ENCODE results near the gene RHOB. TPM values are rescaled to one million over a fixed set of nuclear protein-coding genes. Genes with fewer than 3 reads are reported as not detected.

RHOB gene
- total RNA-seq, 1 donor from 2014 or later, result 1,771 TPM

DNA sequence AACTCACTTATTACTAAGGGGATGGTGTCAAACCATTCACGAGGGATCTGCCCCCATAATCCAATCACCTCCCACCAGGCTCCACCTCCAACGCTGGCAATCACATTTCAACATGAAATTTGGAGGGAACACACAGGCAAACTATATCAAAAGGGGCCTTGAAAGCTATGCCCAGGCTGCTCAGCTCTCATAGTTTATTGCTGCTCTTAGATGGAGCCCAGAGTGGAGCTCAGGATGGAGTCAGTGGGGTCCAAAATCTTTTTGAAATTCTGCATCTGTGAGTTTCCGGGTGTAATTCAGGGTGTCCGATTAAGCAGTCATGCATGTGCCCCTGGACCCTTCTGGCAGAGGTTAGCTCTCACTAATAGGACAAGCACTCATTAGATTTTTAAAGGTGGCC, 24.3 kb downstream of the RHOB start:
- Histone ChIP-seq H3K9me3 (no peaks in the 10 kb centered on the region), H3K27ac (no peak overlapping the region), H3K4me3 (no peak overlapping the region), H3K27me3 (no peaks in the 10 kb centered on the region), H3K4me1 (peaks cover 31% of the 10 kb centered on the region), H3K36me3 (no peaks in the 10 kb centered on the region)
- intact Hi-C loops (cut with DNase I), result no loop called here
- peak in 1 of 2 donors; percentile 62 for DNase-seq (ENCODE audit: extremely low spot score in 2 of 2)
- TF ChIP-seq, protein P1, sequence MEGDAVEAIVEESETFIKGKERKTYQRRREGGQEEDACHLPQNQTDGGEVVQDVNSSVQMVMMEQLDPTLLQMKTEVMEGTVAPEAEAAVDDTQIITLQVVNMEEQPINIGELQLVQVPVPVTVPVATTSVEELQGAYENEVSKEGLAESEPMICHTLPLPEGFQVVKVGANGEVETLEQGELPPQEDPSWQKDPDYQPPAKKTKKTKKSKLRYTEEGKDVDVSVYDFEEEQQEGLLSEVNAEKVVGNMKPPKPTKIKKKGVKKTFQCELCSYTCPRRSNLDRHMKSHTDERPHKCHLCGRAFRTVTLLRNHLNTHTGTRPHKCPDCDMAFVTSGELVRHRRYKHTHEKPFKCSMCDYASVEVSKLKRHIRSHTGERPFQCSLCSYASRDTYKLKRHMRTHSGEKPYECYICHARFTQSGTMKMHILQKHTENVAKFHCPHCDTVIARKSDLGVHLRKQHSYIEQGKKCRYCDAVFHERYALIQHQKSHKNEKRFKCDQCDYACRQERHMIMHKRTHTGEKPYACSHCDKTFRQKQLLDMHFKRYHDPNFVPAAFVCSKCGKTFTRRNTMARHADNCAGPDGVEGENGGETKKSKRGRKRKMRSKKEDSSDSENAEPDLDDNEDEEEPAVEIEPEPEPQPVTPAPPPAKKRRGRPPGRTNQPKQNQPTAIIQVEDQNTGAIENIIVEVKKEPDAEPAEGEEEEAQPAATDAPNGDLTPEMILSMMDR (IDR thresholded peaks at IDR 0.05), result no peak
- TF ChIP-seq POLR2AphosphoS5 (IDR thresholded peaks at IDR 0.05; ENCODE audit: insufficient read depth in 1 of 2, low read depth in 1 of 2) (no peak), POLR2A (IDR thresholded peaks at IDR 0.05) (no peak)

DNA sequence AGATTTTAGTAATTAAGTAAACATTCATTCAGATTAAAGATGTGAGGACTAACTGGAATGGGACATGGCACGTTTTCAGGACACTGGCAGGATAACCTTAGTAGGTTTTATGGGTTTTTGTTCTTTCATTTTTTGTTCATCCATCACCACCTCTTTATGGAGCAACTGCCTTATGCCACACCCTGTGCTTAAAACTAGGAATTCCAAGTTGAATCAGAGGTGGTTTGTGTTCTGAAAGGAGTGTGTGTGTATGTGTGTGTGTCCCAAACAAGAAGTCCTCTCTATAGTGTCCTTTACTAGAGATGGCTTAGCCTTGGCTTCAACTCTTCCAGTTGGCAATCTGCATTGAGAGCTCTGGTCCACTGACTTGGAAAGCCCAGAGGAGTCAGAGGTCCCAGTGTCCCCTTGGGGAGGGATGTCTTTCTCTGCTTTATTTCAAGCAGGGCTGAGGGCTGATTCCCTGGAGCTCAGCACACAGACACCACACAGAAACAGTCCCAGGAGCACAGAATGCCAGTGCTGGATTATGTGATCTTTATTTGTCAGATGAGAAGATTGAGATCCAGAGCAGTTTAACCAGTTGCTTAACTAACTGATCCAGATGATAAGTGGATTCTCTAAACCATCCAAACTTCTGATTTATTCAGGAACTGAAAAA, 25.2 kb downstream of the RHOB start:
- Histone ChIP-seq H3K9me3 (no peaks in the 10 kb centered on the region), H3K4me1 (peaks cover 25% of the 10 kb centered on the region), H3K27ac (peak overlapping the region; percentile 35), H3K27me3 (no peaks in the 10 kb centered on the region), H3K4me3 (no peak overlapping the region), H3K36me3 (no peaks in the 10 kb centered on the region)
- no peak for TF ChIP-seq POLR2A (IDR thresholded peaks at IDR 0.05)
- TF ChIP-seq, protein P1 (IDR thresholded peaks at IDR 0.05), result no peak
- TF ChIP-seq POLR2AphosphoS5 (IDR thresholded peaks at IDR 0.05; ENCODE audit: insufficient read depth in 1 of 2, low read depth in 1 of 2), result peak in 1 of 2 donors; percentile 63
- intact Hi-C loops (cut with DNase I), result no loop called here
- no peak for DNase-seq (ENCODE audit: extremely low spot score in 2 of 2)

DNA sequence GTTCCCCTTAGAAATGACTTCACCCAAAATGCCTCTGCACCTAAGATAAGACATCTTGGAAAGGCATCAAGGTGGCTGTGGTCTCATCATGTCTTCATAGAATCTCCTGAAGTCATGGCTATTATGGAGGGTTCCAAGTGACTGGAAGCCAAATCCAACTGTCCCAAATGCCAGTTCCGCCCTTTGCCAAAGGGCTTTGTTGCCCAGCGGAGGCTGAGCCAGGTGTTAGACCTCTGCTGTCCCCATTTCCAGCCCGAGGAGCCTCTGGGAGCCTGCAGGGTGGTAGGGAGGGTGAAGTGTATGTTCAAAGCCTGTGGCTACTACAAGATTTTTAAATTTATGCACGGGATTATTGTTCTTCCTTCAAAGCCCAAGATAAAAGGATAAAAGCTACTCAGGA, 25.7 kb downstream of the RHOB start:
- Histone ChIP-seq H3K36me3 (no peaks in the 10 kb centered on the region), H3K27ac (peak overlapping the region; percentile 35), H3K9me3 (no peaks in the 10 kb centered on the region), H3K4me3 (no peak overlapping the region), H3K4me1 (peaks cover 20% of the 10 kb centered on the region), H3K27me3 (no peaks in the 10 kb centered on the region)
- intact Hi-C loops (cut with DNase I), result no loop called here
- TF ChIP-seq, protein P1 (IDR thresholded peaks at IDR 0.05), result no peak
- no peak for TF ChIP-seq POLR2A (IDR thresholded peaks at IDR 0.05)
- no peak for TF ChIP-seq POLR2AphosphoS5 (IDR thresholded peaks at IDR 0.05; ENCODE audit: insufficient read depth in 1 of 2, low read depth in 1 of 2)
- DNase-seq (ENCODE audit: extremely low spot score in 2 of 2), result no peak

DNA sequence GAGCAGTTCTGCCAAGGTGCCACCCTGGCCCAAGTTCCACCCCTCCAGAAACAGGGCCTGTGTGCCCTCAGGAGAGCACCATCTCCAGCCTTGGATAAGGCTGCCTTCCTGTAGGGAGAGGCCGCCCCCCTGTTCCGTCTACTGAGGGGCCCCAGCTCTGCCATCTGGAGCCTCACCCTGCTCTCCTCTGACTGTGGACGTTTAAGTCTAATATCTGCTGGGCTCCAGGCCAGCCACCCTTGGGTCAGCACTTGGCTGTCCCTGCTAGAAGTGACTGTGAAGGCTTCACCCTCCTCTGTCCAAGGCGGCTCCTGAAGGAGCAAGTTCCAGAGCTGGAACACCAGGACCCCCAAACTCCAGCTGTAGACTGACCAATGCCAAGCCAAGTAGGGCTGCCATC, 26.3 kb downstream of the RHOB start:
- H3K4me1 ChIP-seq, result peaks cover 15% of the 10 kb centered on the region

DNA sequence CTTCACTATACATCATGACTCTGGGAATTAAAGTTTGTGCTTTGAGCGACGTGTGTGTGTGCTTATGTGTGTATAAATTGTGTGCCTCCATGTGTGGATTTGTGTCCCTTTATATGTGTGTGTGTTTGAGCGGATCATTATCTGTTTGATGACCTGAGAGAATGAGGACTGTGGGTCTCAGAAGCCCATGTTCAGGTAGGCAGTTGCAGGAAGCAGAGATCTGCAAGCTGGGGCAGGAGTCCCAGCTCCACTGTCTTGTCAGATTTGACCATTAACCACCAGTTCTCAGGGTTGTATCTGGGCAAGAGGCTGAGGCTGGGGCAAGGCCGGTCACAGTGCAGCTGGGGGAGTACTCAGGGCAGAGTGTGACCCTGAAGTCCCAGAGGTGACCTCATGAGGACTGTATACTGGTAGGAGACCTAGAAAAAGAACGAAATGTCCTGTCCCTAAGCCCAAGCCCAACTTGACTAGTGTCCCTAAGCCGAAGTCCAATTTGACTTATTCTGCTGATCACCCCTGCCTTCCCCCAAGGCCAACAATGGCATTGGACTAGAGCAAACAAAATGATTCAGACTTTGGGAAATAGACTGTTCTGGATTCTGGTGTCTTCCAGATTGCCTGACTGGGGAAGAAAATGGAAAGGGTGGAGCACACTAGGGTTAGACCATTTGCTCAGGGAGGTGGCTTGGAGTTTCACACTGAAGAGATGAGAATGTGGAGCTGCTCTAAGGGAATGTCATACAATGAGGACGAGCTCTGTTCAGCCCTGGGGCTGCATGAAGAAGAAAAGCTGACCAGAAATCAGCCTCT, 28.1 kb downstream of the RHOB start:
- intact Hi-C loops (cut with DNase I), result no loop called here
- TF ChIP-seq, protein P1 (IDR thresholded peaks at IDR 0.05), result no peak
- TF ChIP-seq POLR2AphosphoS5 (IDR thresholded peaks at IDR 0.05; ENCODE audit: insufficient read depth in 1 of 2, low read depth in 1 of 2), result no peak
- TF ChIP-seq POLR2A (IDR thresholded peaks at IDR 0.05), result no peak
- Histone ChIP-seq H3K9me3 (no peaks in the 10 kb centered on the region), H3K27ac (no peak overlapping the region), H3K4me3 (no peak overlapping the region), H3K27me3 (no peaks in the 10 kb centered on the region), H3K4me1 (peaks cover 15% of the 10 kb centered on the region), H3K36me3 (no peaks in the 10 kb centered on the region)
- peak in 1 of 2 donors; percentile 77 for DNase-seq (ENCODE audit: extremely low spot score in 2 of 2)

More for the DNA sequence above, 26.3 kb downstream of the RHOB start:
- no peak for TF ChIP-seq POLR2A (IDR thresholded peaks at IDR 0.05)
- DNase-seq (ENCODE audit: extremely low spot score in 2 of 2), result no peak
- no peaks in the 10 kb centered on the region for H3K27me3 ChIP-seq
- no peaks in the 10 kb centered on the region for H3K36me3 ChIP-seq
- intact Hi-C loops (cut with DNase I), result no loop called here
- no peak overlapping the region for H3K4me3 ChIP-seq
- H3K27ac ChIP-seq, result peak overlapping the region; percentile 35
- no peaks in the 10 kb centered on the region for H3K9me3 ChIP-seq
